HL-60 (cell line): ENCODE results near the gene ANAPC15.

Experiments
- GABPA ChIP-seq: IDR thresholded peaks from 2 replicates; pipeline ENCODE4 v1.6.1; 2012; ENCODE audit warnings: low read depth
- POLR2AphosphoS5 ChIP-seq: IDR thresholded peaks from 2 replicates; pipeline ENCODE4 v1.6.1; 2012; ENCODE audit warnings: low read depth
- SPI1 ChIP-seq: IDR thresholded peaks from 2 replicates; pipeline ENCODE4 v1.6.1; 2012; ENCODE audit warnings: low read depth, mild to moderate bottlenecking, borderline replicate concordance
- TF ChIP-seq, protein P1 (sequence below): IDR thresholded peaks from one replicate; pipeline ENCODE4 v1.5.1; 2011; ENCODE audit warnings: low read length, control low read depth, inconsistent platforms; ENCODE audit not compliant: insufficient read depth
- TF ChIP-seq, protein P2 (sequence below): IDR thresholded peaks from 2 replicates; pipeline ENCODE4 v1.6.1; 2012; ENCODE audit warnings: low read depth; ENCODE audit not compliant: insufficient replicate concordance

DNA sequence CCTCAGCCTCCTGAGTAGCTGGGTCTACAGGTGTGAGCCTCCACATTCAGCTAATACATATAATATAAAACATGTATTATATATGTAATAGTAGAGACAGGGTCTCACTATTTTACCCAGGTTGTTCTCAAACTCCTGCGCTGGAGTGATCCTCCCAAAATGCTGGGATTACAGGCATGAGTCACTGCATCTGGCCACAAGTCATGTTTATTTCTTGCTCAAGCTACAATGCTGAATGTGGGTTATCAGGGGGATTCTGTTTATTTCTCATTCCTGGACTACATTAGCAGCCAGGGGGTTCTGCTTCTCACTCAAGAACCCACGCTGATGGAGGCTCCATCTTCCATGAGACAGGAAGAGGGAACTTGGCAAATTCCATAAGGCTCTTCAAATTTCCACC, 47.8 kb upstream of the ANAPC15 start:
- TF ChIP-seq, protein P1, sequence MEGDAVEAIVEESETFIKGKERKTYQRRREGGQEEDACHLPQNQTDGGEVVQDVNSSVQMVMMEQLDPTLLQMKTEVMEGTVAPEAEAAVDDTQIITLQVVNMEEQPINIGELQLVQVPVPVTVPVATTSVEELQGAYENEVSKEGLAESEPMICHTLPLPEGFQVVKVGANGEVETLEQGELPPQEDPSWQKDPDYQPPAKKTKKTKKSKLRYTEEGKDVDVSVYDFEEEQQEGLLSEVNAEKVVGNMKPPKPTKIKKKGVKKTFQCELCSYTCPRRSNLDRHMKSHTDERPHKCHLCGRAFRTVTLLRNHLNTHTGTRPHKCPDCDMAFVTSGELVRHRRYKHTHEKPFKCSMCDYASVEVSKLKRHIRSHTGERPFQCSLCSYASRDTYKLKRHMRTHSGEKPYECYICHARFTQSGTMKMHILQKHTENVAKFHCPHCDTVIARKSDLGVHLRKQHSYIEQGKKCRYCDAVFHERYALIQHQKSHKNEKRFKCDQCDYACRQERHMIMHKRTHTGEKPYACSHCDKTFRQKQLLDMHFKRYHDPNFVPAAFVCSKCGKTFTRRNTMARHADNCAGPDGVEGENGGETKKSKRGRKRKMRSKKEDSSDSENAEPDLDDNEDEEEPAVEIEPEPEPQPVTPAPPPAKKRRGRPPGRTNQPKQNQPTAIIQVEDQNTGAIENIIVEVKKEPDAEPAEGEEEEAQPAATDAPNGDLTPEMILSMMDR, result no peak
- TF ChIP-seq POLR2AphosphoS5, result no peak
- TF ChIP-seq, protein P2, sequence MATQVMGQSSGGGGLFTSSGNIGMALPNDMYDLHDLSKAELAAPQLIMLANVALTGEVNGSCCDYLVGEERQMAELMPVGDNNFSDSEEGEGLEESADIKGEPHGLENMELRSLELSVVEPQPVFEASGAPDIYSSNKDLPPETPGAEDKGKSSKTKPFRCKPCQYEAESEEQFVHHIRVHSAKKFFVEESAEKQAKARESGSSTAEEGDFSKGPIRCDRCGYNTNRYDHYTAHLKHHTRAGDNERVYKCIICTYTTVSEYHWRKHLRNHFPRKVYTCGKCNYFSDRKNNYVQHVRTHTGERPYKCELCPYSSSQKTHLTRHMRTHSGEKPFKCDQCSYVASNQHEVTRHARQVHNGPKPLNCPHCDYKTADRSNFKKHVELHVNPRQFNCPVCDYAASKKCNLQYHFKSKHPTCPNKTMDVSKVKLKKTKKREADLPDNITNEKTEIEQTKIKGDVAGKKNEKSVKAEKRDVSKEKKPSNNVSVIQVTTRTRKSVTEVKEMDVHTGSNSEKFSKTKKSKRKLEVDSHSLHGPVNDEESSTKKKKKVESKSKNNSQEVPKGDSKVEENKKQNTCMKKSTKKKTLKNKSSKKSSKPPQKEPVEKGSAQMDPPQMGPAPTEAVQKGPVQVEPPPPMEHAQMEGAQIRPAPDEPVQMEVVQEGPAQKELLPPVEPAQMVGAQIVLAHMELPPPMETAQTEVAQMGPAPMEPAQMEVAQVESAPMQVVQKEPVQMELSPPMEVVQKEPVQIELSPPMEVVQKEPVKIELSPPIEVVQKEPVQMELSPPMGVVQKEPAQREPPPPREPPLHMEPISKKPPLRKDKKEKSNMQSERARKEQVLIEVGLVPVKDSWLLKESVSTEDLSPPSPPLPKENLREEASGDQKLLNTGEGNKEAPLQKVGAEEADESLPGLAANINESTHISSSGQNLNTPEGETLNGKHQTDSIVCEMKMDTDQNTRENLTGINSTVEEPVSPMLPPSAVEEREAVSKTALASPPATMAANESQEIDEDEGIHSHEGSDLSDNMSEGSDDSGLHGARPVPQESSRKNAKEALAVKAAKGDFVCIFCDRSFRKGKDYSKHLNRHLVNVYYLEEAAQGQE, result no peak
- no peak for TF ChIP-seq GABPA
- no peak for TF ChIP-seq SPI1
